ENCODE measurements around the gene C6orf89.

C6orf89 gene

DNA sequence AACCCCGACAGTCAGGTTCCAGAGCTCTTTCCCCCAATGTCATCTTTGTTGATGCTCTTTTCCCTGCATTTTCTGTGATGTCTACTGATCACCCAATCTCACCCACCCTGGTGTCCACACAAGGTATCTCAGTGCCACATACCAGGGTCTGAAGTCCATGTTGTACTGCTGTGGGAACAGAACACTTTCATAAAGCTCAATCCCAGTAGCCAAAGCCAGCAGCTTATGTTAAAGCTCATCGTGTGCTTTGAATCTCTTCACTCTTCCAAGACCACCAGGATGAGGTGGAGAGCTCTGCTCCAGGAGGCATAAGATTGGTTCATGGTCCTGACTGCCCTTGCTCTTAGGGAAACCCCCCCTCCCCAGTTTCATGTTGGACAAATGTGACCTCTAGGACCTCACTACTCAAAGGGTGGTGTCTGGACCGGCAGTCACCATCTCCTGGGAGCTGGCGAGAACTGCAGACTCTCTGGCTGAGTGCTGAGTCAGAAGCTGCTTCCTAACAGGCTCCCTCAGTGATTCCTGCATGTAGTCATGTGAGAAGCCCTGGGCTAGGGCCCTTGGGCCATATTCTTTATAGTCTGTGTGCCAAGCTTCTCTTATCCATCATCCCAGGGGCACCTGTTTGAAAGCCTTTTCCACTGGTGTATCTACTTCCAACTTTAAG is 33.1 kb upstream of the C6orf89 start:
- peak; percentile 91 for DNase-seq

DNA sequence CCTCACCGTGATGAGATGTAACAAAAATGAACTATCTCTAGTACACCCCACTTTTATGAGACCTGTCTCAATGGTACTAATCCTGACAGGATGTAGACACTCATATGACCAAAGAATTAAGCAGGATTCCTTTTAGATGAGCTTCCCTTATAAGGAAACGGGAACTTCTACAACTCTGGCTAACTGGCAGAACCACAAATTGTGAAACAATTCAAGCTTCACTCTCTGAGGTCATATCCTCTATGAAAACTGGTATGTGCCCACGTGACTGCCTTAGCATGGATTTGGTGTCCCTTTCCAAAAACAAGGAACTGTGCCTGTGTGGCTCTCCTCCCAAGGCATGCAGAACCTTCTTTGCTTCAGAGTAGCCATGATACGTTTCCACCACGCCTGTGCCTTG is 32.4 kb upstream of the C6orf89 start:
- peak; percentile 98 for DNase-seq

DNA sequence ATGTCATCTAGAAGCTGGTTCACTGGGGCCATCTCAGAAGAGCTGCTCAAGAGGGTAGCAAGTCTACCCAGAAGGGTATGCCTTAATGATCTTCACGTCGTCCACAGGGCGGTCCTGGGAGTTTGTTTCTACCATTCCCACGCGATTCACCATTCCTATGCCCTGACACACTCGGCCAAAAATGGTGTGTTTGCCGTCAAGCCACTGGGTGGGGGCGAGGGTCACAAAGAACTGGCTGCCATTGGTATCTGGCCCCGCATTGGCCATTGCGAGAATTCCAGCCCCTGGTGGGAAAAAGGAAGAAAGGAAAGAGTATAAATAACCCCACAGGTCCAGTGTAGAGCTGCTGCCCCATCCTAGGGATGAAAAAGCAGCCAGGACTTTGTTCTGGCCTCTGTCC is 30.0 kb upstream of the C6orf89 start:
- DNase-seq: no peak

DNA sequence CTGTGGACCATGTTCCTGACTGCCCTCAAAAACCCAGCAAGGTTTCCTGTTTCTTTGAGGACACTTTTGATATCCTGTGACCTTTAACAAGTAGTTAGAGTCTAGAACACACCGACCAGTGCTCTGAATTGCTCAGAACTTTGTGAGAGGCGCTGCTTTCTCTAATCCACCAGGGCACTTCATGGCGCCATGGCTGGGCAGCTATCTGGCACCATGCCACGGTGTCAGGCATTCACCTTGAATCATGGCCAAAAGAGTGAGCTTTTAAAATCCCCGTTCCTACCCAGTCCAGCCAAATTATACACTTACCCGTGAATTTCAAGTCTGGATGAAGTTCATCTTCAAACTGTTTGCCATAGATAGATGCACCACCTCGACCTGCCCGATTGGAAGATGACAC is 29.5 kb upstream of the C6orf89 start:
- DNase-seq: no peak

DNA sequence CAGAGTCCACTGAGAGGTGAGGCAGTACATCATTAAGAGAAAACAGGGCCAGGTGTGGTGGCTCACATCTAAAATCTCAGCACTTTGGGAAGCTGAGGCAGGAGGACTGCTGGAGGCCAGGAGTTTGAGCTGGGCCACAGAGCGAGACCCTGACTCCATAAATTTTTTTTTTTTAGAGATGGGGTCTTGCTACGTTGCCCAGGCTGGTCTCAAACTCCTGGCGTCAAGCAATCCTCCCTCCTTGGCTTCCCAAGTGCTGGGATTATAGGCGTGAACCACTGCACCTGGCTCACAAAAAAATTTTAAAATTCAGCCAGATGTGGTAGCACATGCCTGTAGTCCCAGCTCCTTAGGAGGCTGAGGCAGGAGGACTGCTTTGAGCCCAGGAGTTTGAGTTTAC is 28.4 kb upstream of the C6orf89 start:
- DNase-seq: no peak

DNA sequence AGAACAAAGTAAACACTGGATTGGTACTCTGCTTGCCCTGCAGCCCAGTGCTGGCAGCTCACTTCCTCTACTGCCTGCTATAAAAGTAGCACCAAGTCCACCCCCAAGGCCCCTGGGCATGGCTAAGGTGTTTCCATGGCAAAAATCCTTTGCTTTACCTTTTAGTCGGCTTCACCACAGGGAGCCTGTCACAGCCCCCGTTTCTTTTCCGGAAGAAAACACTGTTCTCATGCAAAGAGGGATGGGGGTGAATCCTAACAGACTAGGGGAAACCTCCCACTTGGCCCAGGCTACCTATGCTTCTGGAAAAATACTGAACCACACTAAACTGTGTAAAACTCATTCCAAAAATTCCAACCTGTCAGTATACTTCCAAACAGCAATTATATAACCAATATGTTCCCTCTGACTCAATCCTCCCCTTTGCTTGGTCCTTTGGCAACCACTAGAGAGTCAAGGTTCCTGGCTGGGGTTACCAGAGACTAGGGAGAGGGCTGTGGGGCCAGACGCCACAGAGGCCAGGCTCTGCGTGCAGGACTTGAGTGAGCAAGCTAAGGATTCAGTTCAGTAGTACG is 27.3 kb upstream of the C6orf89 start:
- peak; percentile 81 for DNase-seq

DNA sequence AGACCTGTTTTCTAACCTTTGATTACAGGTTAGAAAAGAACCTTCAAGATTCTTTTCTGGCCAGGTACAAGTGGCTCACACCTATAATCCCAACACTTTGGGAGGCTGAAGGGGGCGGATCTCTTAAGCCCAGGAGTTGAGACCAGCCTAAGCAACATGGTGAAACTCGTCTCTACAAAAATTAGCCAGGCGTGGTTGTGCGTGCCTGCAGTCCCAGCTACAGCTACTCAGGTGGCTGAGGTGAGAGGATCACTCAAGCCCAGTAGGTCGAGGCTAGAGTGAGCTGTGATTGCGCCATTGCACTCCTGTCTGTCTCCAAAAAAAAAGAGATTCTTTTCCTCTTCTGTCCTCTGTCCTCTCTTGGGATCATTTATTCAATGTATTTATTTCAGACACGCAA is 25.6 kb upstream of the C6orf89 start:
- no peak for DNase-seq

DNA sequence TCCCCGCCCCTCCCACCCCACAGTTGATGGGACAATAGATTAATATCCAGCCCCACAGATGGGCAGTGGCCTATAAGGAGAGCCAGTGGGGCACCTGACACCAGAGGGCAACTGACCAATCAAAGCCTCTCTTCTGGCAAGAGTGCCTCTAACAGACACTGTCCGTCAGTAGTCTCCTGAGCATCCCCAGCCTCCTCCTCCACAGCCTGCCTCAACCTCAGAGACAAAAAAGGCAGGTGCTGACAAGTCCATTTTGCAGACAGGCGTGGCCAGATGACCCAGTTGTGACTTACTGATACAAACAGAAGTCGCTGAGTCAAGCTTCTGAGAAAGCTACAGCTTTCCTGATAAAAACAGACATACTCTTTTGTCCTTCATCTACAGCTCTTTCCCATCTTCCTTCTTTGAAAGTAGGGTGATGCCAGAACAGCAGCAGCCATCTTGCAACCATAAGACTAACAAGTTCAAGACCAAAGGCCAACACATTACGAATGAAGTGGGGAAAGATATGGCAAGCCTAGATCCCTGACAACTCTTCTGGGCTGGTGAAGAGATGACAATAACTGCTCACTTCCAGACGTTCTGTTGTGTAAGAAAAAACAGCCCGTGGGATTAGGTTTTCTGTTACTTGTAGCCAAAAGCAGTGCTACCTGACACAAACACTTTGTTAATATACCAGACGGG is 23.4 kb upstream of the C6orf89 start:
- DNase-seq: no peak

DNA sequence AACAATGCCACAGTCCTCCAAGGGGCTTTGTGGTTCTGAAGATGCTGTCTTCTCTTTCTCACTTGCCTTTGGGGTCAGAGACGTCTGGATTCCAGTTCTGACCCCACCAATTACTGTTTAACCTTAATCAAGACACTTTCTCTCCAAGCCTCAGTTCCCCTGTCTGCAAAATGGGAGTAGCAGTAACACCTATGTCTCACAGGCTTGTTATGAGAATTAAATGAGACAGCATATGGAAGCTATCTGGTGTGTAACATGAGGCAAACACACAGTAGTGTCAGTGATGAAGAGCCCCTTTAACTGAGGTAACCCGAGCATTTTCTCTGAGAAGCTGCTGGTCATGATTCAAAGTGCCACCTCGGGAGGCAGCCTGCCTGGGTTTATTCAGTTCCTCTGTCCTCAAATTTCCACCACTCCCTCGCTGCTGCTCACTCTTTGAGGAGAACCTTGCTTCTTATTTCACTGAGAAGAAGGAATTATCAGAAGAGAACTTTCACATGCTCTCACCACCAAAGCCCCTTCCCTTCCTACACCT is 22.8 kb upstream of the C6orf89 start:
- DNase-seq: no peak

DNA sequence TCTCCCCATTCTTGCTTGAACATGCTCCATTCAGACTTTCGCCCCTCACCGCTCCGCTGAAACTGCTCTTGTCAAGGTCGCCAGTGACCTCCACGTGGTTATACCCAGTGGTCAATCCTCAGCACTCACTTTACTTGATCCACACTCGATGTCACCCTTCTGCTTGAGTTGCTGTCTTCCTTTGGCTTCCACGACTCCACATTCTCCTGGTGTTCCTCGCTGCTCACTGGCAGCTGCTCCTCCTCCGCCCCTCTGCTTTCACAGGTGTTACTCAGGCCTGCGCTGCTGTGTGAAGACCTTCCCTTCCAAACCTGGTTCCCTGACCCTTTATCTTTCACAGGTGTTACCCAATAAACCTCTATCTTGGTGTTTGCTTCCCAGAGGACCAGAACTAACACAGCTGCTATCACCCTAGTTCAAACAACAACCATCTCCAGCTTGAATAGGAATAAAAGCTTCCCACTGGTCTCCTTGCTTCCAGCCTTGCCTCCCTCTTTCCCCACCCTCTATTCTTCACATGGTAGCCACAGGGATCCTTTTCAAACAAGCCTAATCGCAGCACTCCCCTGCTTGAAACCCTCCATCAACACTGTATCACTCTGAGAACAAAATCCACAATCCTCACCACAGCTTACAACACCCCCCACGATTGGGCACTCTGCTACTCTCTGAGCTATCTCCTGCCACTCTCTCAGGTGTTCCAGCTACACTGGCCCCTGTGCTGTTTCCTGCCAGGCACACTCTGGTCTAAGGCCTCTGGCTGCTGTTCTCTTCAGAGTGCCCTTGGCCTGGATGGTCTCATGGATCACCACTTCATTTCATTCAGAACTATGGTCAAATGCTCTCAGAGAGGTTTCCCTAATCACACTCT is 21.8 kb upstream of the C6orf89 start:
- no peak for DNase-seq

DNA sequence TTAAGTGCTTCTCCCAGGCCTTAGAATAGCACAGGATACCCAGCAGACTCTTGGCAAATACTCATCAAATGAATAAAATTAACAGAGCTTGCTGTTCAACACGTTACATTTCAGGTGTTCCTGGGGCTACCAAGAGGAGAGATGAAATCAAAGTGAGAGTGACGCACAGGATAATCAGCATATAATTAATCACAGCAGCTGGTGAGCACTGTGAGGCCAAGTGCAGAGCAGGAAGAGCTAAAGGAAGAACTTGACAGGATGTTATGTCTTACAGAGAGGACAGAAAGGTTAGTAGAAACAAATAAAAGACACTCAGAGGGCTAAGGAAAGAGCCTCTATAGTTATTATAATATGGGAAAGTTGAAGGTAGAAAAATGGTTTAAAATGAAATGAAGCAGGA is 19.9 kb upstream of the C6orf89 start:
- no peak for DNase-seq

DNA sequence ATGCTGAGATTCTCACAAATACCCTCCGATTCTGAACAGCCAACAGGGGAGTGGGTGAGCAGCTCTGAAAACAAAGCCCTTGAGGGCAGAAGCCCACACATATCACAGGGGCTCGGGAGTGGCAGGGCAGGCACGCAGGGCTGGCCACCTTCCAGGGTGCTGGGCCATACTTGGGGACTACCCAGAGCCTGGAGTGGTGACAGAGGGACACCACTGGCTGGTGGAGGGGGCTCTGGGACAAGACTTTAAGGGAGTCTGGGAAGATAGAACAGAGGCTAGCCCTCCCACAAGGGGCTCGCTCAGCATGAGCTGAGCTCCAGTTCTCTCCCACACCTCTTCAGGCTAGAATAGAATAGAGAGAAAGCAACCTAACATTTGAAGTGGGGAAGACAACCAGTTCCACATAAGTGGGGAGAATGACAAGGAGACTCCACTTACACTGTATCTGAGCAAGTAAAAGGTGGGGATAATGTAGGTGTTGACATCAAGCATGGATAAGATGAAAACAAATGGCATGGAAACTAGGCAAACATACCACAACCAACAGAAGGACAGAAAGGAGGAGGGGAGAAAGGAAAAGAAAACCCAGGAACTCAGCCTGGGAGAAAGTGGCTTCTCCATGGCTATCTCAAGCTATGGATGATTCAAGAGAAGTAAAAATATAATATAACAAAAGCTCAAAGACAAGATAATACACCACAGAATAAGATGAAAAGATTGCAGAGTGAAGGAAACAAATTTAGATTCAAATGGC is 18.1 kb upstream of the C6orf89 start:
- no peak for DNase-seq

DNA sequence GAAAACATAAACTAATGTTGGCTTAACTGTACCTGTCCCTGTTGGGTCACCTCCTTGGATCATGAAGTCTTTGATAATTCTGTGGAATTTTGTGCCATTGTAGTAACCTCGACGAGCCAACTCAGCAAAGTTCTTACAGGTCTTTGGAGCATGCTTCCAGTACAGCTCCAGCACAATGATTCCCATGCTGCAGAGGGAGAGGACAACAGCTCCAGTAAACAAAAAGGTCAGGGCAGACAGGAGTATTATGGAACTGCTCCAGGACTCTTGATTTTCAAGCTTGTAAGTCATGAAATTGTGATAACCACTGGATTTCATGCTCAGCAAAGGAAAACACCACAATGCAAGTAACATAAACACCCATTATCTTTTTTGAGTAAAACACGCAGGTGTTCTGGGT is 14.1 kb upstream of the C6orf89 start:
- no peak for DNase-seq

DNA sequence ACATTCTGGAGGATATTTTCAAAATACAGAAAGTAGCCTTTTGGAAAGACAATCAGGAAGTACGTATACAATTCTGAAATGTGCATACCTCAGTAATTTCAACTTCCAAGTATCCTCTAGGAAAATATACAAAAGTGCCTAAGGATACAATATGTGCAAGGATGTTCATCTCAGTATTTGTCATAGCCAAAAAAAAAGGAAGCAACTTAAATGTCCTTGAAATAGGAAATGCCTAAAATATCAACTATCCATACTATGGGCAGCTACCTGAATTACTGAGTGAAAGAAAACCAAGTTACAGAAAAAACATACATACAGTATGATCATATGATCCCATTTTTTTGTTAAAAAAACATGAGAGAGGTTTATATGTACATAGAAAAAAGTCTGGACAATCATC is 12.6 kb upstream of the C6orf89 start:
- DNase-seq: no peak

DNA sequence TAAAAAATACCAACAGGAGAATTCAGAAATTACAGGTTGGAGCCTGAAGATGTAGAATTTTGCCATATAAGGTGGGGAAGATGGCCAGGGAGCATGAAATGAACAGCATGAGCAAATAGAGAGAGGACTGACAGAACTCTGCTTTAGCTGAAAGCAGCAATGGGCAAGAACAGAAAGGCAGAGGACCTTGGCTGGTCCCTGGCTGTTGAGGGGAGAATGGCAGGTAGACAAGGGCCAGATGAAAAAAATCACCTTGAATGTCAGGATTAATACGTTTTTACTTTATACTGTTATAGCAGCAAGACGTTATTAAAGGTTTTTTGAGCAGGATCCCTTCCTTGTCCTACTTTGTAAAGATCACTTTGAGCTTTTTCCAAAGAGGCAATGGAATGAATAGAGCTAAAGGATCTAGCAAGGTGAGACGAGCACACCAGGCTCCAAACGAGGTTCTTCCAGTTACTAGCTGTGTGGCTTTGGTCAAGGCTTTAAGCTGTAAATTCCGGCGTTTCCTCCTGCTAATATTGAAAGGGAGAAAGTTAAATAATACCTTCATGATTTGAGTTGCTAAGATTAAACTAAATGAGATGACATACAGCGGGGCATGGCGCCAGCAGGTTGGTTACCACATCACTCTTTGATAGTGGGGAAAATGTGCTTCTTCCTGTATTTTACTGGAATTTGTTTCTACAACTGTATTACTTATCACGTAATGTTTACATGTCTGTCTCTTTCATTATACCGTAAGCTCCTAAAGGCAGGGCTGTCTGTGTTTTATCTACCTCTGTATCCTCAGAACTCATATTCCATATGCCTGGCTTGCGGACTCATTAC is 11.9 kb upstream of the C6orf89 start:
- no peak for DNase-seq

DNA sequence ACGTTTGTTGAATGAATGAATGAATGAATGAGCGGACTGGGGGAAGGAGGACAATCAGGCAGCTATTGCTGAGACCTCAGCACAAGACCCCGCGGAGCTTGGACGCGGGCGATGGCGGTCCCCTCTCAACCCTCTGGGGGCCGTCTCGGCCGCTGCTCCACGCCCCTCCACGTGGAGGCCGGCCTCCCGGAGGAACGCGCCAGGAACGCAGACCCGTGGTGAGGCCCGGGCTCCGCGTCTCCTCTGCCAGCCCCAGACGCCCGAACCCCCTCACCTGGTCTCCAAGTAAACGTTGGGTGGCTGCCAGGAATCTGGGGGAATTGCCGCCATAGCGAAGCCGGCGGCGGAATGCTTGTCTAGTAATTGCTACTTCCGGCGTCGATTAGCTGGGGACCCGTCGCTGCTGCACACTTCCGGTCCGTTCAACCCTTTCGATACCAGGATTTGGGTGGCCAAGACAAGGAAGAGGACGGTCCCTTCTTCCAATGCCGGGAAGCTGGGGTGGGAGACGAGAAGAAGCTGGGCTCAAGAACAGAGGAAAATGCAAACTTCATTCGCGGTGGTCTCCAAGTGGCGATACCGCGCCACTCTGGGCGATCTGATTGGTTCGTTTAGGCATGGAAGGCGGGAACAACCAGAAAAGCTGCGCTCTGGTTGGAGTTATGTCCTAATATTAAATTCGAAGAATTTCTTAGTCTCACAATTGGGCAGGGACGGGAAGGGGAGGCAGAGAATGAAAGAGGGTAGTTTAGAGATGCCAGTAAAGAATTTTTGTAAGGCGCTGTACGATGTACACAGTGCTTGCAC is 11.1 kb upstream of the C6orf89 start, which contains the start of gene PPIL1:
Gene PPIL1, minus strand, starts transcription at position 361 of the 807 bp plus-strand sequence. Its CDS starts 31 bp downstream, at position 330.
- peak; percentile 87 for DNase-seq

DNA sequence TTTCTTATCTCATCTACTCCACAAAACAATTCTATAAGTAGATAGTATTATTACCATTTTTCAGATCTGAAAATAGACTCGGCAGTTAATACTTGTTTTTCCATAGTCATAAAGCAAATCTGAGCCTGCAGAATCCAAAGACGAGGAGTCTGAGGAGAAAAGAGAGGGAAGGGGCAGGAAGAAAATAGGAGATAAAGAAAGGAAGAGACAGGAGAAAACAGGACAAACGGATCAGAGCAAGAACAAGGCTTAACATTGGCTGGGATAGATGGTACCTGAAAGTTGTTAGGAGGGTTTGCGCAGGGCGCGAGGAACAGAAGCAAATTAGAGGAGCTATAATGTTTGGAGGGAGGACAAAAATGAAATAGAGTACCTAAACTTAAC is 10.5 kb upstream of the C6orf89 start:
- no peak for DNase-seq

DNA sequence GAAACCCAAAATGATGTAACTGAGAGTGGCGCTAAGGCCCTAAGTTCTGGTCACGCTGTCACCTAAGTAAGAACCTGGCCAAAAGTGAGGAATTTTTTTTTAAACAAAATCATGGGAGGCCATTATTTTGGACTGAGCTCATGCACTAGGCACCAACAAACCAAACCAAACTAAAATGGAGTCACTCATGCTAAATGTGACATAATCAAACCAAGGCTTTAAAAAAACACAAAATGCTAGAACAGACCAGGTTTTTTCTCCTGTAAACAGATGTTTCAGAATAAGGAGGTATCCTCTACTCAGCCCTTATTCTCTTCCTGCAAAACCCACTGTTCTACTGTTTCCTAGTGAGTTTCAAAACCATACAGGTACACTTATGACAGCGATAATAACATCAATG is 1.1 kb upstream of the C6orf89 start:
- no peak for DNase-seq

DNA sequence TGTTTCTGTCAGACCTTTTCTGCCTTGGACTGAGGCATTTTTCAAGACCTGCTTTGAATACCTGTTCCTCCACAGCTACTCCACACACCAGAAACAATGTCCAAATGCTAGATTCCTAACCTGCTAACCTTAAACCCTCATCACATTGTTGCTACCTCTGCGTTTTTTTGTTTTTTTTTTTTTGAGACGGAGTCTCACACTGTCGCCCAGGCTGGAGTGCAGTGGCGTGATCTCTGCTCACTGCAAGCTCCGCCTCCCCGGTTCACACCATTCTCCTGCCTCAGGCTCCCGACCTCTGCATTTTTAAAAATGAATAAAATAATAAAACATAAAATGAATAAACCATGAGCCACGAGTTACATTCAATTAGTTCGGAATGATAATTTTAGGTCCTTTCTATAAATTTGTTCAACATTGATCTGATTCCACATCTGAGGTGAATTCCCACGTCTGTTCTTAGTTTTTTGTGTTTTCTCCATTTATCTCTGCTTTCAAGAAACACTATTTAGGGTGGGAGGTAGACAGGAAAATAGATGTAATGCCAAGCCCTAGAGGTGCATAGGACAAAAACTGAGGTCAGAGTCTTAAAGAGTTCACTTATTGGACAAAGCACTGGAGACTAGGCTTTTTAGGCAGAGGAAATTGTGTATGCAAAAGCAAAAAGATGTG is 1.3 kb downstream of the C6orf89 start:
- DNase-seq: no peak

DNA sequence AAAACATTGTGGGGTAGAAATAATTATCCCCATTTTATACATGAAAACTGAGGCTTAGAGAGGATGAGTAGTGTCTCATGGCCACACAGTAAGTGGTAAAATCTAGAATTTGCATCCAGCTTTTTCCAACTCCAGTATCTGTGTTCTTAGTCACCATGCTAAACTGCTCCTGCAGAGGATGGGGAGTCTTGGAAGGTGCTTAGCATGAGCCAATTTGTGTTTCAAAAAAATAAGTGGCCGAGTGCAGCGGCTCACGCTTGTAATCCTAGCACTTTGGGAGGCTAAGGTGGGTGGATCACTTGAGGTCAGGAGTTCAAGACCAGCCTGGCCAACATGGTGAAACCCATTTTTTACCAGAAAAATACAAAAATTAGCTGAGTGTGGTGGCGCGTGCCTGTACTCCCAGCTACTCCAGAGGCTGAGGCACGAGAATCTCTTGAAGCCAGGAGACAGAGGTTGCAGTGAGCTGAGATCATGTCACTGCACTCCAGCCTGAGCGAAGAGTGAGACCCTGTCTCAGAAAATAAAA is 2.4 kb downstream of the C6orf89 start:
- no peak for DNase-seq
